HCT116 (cell line): ENCODE measurements around the gene GRID2.

ENCODE experiments used
- EGR1 ChIP-seq: IDR thresholded peaks from 2 replicates; pipeline ENCODE4 v1.6.1; 2012; ENCODE audit warnings: low read depth
- EZH2phosphoT487 ChIP-seq: fragments of 200-600 bp; IDR thresholded peaks from 2 replicates; pipeline ENCODE4 v1.6.1; 2018; ENCODE audit warnings: antibody characterized with exemption, borderline replicate concordance
- FOSL1 ChIP-seq: IDR thresholded peaks from 2 replicates; pipeline ENCODE4 v1.6.1; 2012; ENCODE audit warnings: low read depth
- MAX ChIP-seq: IDR thresholded peaks from 2 replicates; pipeline ENCODE4 v1.6.1; 2012
- POLR2A ChIP-seq: IDR thresholded peaks from 2 replicates; pipeline ENCODE4 v1.7.0; 2011; ENCODE audit warnings: borderline replicate concordance; ENCODE audit not compliant: insufficient read depth, insufficient read length; ENCODE audit errors: extremely low read depth
- REST ChIP-seq: IDR thresholded peaks from 2 replicates; pipeline ENCODE4 v1.6.1; 2012; ENCODE audit warnings: low read depth
- YY1 ChIP-seq: IDR thresholded peaks from 2 replicates; pipeline ENCODE4 v1.6.1; 2011; ENCODE audit warnings: low read length, low read depth, moderate library complexity, mild to moderate bottlenecking; ENCODE audit not compliant: insufficient replicate concordance; ENCODE audit errors: extremely low read depth
- ZNF274 ChIP-seq: fragments of 200-500 bp; sonication (Bioruptor generic); IDR thresholded peaks from 2 replicates; pipeline ENCODE4 v1.6.1; 2014; ENCODE audit warnings: mild to moderate bottlenecking, low read depth, low read length, inconsistent platforms
- TF ChIP-seq, protein P1 (sequence below), 3 experiments: fragments of 200-600 bp in 1 of 3; sonication (generic) in 1 of 3; IDR thresholded peaks in 2 of 3; conservative IDR thresholded peaks in 1 of 3; 2 replicates each; pipeline ENCODE4 v1.5.1; 2012 to 2017; ENCODE audit warnings: low read depth in 2 of 3, low read length in 2 of 3, antibody characterized with exemption in 1 of 3, borderline replicate concordance in 1 of 3, control low read depth in 1 of 3, mild to moderate bottlenecking in 1 of 3, mixed read lengths in 1 of 3, mixed run types in 1 of 3, moderate library complexity in 1 of 3; ENCODE audit not compliant: insufficient read depth in 1 of 3
- TF ChIP-seq, protein P2 (sequence below): IDR thresholded peaks from 2 replicates; pipeline ENCODE4 v1.6.1; 2012

DNA sequence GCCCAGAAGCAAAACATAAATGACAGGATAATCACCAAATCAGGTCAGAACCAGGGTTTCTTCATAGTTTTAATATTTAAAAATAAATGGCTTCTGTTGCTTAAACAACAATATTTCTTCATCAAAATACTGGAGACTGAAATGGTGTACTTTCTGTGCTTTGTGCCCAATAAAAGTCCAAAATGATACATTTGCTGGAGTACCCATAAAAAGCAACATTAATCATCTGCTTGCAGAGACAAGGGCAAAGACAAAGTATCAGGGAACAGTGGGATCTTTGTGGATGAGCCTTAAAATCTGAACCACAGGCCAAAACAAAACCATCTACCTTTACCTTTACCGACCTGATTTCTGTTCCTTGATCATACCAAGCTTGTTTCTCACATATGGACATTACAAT is 840.9 kb downstream of the GRID2 start:
- TF ChIP-seq MAX (no peak), POLR2A (no peak), ZNF274 (no peak), YY1 (no peak), EGR1 (no peak), FOSL1 (no peak), EZH2phosphoT487 (no peak), REST (no peak)
- TF ChIP-seq, protein P1, sequence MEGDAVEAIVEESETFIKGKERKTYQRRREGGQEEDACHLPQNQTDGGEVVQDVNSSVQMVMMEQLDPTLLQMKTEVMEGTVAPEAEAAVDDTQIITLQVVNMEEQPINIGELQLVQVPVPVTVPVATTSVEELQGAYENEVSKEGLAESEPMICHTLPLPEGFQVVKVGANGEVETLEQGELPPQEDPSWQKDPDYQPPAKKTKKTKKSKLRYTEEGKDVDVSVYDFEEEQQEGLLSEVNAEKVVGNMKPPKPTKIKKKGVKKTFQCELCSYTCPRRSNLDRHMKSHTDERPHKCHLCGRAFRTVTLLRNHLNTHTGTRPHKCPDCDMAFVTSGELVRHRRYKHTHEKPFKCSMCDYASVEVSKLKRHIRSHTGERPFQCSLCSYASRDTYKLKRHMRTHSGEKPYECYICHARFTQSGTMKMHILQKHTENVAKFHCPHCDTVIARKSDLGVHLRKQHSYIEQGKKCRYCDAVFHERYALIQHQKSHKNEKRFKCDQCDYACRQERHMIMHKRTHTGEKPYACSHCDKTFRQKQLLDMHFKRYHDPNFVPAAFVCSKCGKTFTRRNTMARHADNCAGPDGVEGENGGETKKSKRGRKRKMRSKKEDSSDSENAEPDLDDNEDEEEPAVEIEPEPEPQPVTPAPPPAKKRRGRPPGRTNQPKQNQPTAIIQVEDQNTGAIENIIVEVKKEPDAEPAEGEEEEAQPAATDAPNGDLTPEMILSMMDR (IDR thresholded peaks at IDR 0.05 in 2 of 3, conservative IDR thresholded peaks at IDR 0.05 in 1 of 3; ENCODE audit: borderline replicate concordance in 1 of 3, insufficient read depth in 1 of 3, low read depth in 2 of 3, low read length in 2 of 3): no peak
- TF ChIP-seq, protein P2, sequence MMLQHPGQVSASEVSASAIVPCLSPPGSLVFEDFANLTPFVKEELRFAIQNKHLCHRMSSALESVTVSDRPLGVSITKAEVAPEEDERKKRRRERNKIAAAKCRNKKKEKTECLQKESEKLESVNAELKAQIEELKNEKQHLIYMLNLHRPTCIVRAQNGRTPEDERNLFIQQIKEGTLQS: no peak
